Osteocyte (in vitro differentiated cells): ENCODE data around the gene ZNF222. TPM values are rescaled to one million over a fixed set of nuclear protein-coding genes. Genes with fewer than 3 reads are reported as not detected.

Experiments
- DNase-seq: peaks from one replicate; pipeline ENCODE4 v3.0.0; 2021; ENCODE audit warnings: mixed read lengths; ENCODE audit not compliant: unreplicated experiment; ENCODE audit errors: extremely low spot score
- H3K27ac Mint-ChIP-seq: one replicate; pipeline ENCODE4 v1.8.0; 2021; ENCODE audit warnings: mild to moderate bottlenecking, mixed read lengths; ENCODE audit not compliant: unreplicated experiment
- H3K27me3 Mint-ChIP-seq: one replicate; pipeline ENCODE4 v1.8.0; 2021; ENCODE audit warnings: mixed read lengths; ENCODE audit not compliant: unreplicated experiment
- H3K36me3 Mint-ChIP-seq: one replicate; pipeline ENCODE4 v1.8.0; 2021; ENCODE audit warnings: mixed read lengths; ENCODE audit not compliant: unreplicated experiment
- H3K4me1 Mint-ChIP-seq: one replicate; pipeline ENCODE4 v1.8.0; 2021; ENCODE audit warnings: mixed read lengths; ENCODE audit not compliant: unreplicated experiment
- H3K4me3 Mint-ChIP-seq: one replicate; pipeline ENCODE4 v1.8.0; 2021; ENCODE audit warnings: mild to moderate bottlenecking, moderate library complexity, mixed read lengths; ENCODE audit not compliant: unreplicated experiment
- H3K9me3 Mint-ChIP-seq: one replicate; pipeline ENCODE4 v1.8.0; 2021; ENCODE audit warnings: mixed read lengths; ENCODE audit not compliant: unreplicated experiment
- total RNA-seq: library from RNA; stranded (reverse); gene quantifications from 2 replicates; pipeline ENCODE4 v1.2.1, GENCODE V29; 2021
- TF ChIP-seq, protein P1 (sequence below): fragments of 200-600 bp; sonication (generic); IDR thresholded peaks from 2 replicates; pipeline ENCODE4 v1.5.0; 2021; ENCODE audit warnings: antibody characterized with exemption, mild to moderate bottlenecking, moderate library complexity

Gene ZNF222
- total RNA-seq, 1 donor from 2014 or later: 6.1 TPM

GRCh38 chr19:44026622-44027021 lies 1.4 kb downstream of the ZNF222 start:
- Mint-ChIP-seq H3K9me3 (peaks cover 47% of the 10 kb centered on the region), H3K27ac (no peak overlapping the region), H3K4me1 (peaks cover 17% of the 10 kb centered on the region), H3K36me3 (peaks cover 54% of the 10 kb centered on the region), H3K4me3 (no peak overlapping the region), H3K27me3 (peaks cover 6% of the 10 kb centered on the region)
- DNase-seq: no peak
- TF ChIP-seq, protein P1, sequence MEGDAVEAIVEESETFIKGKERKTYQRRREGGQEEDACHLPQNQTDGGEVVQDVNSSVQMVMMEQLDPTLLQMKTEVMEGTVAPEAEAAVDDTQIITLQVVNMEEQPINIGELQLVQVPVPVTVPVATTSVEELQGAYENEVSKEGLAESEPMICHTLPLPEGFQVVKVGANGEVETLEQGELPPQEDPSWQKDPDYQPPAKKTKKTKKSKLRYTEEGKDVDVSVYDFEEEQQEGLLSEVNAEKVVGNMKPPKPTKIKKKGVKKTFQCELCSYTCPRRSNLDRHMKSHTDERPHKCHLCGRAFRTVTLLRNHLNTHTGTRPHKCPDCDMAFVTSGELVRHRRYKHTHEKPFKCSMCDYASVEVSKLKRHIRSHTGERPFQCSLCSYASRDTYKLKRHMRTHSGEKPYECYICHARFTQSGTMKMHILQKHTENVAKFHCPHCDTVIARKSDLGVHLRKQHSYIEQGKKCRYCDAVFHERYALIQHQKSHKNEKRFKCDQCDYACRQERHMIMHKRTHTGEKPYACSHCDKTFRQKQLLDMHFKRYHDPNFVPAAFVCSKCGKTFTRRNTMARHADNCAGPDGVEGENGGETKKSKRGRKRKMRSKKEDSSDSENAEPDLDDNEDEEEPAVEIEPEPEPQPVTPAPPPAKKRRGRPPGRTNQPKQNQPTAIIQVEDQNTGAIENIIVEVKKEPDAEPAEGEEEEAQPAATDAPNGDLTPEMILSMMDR: no peak

- TF ChIP-seq, protein P1: no peak
- peaks cover 55% of the 10 kb centered on the region for H3K9me3 Mint-ChIP-seq
- DNase-seq: no peak
- no peak overlapping the region for H3K27ac Mint-ChIP-seq
- H3K27me3 Mint-ChIP-seq: no peaks in the 10 kb centered on the region
- H3K4me3 Mint-ChIP-seq: no peak overlapping the region
- no peaks in the 10 kb centered on the region for H3K4me1 Mint-ChIP-seq
- H3K36me3 Mint-ChIP-seq: peaks cover 62% of the 10 kb centered on the region
These were observed 6.9 kb downstream of the ZNF222 start for GRCh38 chr19:44032001-44032610.

DNA sequence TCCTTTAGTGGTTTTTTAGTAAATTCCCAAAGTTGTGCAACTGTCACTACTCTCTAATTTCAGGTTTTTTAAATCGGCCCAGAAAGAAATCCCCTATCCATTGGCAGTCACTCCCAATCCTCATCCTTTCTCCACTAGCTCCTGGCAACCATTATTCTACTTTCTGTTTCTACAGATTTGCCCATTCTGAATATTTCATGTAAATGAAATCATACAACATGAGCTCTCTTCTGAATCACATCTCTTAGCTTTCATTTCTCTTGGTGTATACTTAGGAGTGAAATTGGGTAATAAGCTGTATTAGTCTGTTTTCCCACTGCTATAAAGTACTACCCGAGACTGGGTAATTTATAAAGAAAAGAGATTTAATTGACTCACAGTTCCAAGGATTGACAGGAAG lies 17.0 kb downstream of the ZNF222 start:
- H3K27me3 Mint-ChIP-seq: peaks cover 27% of the 10 kb centered on the region
- DNase-seq: no peak
- H3K4me3 Mint-ChIP-seq: no peak overlapping the region
- H3K27ac Mint-ChIP-seq: no peak overlapping the region
- H3K9me3 Mint-ChIP-seq: peaks cover 37% of the 10 kb centered on the region
- no peaks in the 10 kb centered on the region for H3K36me3 Mint-ChIP-seq
- TF ChIP-seq, protein P1: no peak
- H3K4me1 Mint-ChIP-seq: no peaks in the 10 kb centered on the region

DNA sequence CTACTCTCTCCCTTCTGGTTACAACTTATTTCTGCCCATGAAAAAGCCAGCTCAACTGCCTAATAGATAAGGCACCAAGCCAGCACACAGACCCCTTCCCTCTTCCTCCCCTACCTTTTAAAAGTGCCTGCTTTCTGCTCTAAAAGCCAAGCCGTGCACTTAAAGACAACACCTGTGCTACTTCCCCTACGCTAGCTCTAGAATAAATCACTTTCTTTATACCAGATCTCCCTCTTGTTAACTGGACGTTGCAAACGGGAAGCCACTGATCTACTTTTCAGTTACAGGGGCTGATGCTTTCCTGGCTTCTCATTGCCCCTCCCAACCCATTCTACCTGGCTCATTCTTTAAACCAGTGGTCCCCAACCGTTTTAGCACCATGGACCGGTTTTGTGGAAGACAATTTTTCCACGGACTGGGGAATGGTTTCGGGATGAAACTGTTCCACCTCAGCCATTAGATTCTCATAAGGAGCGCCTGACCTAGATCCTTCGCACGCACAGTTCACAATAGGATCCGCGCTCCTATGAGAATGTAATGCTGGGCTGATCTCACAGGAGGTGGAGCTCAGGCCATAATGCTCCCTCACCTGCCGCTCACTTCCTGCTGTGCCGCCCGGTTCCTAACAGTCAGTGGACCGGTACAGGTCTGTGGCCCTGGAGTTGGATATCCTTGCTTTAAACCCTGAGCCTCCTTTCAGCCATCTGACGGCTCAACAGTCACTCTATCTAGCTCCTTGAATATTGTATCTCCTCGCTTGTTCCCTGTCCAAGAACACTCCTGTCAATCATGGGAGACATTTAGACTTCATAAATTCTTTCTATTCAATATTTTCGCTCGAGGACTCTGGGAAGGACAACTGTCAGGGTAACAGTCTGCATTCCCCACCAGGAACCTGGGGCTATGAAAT lies 25.8 kb downstream of the ZNF222 start:
- Mint-ChIP-seq H3K27ac (peak overlapping the region; percentile 94), H3K4me3 (peak overlapping the region; percentile 98), H3K4me1 (peaks cover 13% of the 10 kb centered on the region), H3K27me3 (peaks cover 27% of the 10 kb centered on the region), H3K9me3 (peaks cover 11% of the 10 kb centered on the region), H3K36me3 (peaks cover 18% of the 10 kb centered on the region)
- no peak for DNase-seq
- TF ChIP-seq, protein P1: no peak
